C1 segment of cervical spinal cord (tissue), 14 donors: ENCODE data around the gene TERT.

Source experiments
- DNase-seq, 14 donors: peaks; one replicate each; lab custom pipeline; 2025; lab: John Stamatoyannopoulos, UW

Gene TERT

DNA sequence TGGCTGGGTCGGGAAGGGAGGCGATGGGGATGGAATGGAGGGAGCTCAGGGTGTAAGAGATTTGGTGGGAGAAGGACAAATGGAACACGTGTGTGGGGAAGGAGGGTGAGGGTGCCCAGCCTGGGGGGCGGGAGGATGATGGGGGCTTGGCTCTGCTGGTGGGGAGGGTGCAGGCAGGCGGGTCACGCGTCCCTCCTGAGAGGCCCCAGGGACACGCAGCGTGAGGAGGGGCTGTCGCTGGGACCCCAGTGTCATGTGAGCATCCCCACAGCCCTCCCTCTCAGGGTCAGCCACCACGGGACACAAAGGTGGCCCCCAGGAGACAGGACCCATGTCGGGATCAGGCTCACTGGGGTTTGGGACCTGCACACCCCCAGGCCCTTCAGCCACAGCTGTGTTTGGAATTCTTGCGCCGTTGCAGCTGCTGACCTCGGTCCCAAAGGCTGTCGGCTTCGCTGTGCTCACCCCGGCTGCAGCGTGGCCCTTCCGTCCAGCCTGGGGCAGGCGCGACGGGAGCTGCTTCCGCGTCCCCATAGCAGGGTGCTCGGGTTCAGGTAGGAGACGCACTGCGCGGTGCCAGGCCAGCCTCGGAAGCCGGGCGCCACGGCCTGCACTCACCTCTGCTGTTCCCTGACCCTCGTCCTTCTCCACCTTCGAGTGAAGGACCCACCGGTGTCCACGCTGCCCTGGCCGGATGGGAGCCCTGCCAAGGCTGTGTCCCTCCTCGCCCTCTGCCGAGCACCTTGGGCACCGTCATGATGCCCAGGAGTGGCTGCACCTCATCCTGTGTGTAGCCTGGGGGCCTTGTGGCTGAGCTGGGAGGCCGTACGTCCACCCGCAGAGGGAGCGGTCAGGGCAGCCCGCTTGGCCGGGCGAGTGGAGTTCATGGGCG, 88.1 kb downstream of the TERT start:
- no peak for DNase-seq

DNA sequence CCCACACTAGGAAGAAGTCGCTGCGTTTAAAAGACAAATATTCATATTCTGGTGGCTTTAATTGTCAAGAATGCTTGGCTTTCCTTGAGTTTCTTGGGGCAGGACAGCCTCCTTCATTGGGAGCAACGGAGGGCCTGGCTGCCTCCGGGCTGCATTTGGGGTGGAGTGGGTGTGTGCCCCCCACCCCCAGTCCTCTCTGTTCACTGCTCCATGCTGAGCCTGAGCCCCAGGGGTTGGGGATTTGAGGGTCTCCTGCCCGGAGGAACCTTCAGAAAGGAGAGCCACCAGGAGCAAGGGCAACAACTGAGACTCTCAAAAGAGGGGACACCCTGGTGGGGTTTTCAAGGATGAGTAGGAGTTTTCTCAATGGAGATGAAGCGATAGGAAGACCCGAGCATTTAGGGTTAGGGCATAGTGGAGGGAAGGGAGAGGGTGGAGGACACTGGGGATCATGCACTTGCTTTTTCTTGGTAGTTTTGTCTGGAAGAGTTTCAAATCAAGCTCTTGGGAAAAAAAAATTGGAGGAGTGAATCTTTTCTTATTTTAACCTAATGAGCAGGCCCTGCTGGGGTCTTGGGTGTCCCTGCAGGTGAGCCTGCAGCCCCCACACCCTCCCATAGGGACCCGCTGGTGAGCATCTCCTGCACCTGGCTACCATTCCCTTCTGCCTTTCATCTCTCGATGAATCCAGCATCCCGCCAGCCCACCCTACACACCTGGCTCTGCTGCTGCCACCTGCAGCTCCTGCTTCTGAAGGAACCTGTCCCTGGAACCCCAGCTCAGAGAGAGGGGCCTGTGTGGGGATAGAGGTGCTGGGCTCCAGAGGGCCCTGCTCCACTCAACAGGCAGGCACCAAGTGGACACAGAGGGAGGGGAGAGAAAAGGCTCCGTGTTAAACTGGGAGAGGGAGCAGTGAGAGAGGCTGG, 89.3 kb downstream of the TERT start:
- no peak for DNase-seq

- DNase-seq, result no peak
Observed at GRCh38 chr5:1204693-1205242, 90.1 kb downstream of the TERT start.

- no peak for DNase-seq
Observed at GRCh38 chr5:1203968-1204692, 90.7 kb downstream of the TERT start.

GRCh38 chr5:1203311-1203967, 91.4 kb downstream of the TERT start:
- DNase-seq, result no peak
